Astrocyte of the cerebellum (primary cell): ENCODE data around the gene TWIST2.

Experiments
- DNase-seq: peaks from one replicate; pipeline ENCODE4 v3.0.0-alpha.2; 2011; ENCODE audit warnings: low read depth
- H3K4me3 ChIP-seq: 2 replicates; pipeline ENCODE4 v1.5.1; 2011; ENCODE audit warnings: mild to moderate bottlenecking, low read depth, low read length, moderate library complexity
- CTCF ChIP-seq: IDR thresholded peaks from 2 replicates; pipeline ENCODE4 v1.5.1; 2012; ENCODE audit warnings: low read length, low read depth, moderate library complexity, mild to moderate bottlenecking; ENCODE audit errors: missing control alignments
- in situ Hi-C: cut with HindIII; loops from 2 replicates; pipeline ENCODE4 v1.10.0; 2017; ENCODE audit warnings: low sequenced_read_pairs

TWIST2 gene

GRCh38 chr2:238939074-238939473 lies 91.2 kb downstream of the TWIST2 start:
- no peak for TF ChIP-seq CTCF
- no peak for DNase-seq
- in situ Hi-C loops: no loop called here
- H3K4me3 ChIP-seq: no peak overlapping the region

DNA sequence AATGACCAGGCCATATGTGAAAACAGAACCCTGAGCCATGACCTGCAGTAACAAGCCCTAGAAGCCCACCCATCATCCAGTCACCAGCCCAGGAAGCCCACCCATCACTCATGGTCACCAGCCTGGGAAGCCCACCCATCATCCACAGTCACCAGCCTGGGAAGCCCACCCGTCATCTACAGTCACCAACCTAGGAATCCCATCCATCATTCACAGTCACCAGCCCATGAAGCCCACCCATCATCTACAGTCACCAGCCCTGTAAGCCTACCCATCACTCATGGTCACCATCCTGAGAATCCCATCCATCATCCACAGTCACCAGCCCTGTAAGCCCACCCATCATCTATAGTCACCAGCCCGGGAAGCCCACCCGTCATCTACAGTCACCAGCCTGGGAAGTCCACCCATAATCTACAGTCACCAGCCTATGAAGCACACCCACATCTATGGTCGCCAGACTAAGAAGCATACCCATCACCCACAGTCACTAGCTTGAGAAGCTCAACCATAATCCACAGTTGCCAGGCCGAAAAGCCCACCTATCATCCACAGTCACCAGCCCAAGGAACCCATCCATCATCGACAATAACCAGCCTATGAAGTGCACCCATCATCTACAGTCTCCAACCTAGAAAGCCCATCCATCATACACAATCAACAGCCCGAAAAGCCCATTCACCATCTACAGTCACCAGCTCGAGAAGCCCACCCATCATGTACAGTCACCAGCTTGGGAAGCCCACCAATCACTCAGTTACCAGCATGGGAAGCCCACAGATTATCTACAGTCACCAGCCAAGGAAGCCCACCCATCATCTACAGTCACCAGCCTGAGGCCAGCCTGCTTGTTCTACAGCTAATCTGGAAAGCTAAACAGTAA lies 91.9 kb downstream of the TWIST2 start:
- no peak overlapping the region for H3K4me3 ChIP-seq
- DNase-seq: no peak
- in situ Hi-C loops: no loop called here
- no peak for TF ChIP-seq CTCF

DNA sequence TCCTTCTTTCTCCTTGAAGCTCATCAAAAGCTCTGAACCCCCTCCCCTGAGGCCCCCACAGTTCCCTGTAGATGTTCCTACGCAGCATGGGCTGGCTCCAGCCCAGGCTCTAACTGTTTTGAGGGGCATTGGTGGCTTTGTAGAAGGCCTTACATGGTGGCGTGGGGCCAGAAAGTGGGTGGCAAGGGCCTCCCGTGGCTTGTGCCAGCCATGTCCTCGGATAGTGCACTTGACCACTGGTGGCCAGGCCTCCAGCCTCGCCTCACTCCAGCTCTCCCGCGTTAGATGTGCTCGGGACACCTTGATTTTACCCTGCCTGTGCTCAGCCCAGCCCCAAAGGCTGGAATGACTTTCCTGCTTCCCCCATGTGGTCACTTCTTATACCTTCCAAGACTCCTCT lies 92.9 kb downstream of the TWIST2 start:
- H3K4me3 ChIP-seq: no peak overlapping the region
- no peak for TF ChIP-seq CTCF
- in situ Hi-C loops: no loop called here
- DNase-seq: no peak

GRCh38 chr2:238941262-238941792 lies 93.4 kb downstream of the TWIST2 start:
- no peak overlapping the region for H3K4me3 ChIP-seq
- DNase-seq: no peak
- no peak for TF ChIP-seq CTCF
- in situ Hi-C loops: no loop called here

DNA sequence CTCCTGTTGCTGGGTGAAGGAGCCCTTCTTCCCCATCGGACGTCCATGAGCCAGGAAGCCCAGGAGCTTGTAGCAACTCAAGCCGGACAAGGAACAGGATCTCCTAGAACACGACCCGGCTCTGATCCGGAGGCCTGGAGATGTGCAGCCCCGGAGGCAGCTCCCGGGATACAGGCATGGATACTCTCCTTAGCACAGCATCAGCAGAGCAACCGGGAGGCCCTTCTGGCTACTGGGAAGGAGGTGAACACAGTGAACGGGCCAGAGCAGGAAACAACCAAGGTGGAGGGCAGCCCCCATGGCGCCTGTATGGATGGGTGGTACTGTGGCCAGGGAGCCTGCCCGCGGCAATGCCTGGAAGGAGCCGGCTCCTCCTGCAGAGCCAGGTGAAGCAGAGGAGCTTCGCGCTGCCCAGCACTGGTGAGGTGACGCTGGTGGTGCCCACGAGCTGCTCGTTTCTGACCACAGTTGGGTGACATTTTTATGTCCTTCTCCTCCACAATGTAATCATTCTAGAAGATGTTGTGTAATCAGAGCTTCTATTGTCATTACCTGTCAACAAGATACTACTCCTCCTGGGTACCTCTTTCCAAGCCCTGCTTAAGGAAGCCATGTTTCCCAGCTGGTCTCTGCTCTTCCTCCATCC lies 94.3 kb downstream of the TWIST2 start:
- TF ChIP-seq CTCF: no peak
- in situ Hi-C loops: no loop called here

GRCh38 chr2:238942726-238943300 lies 94.9 kb downstream of the TWIST2 start:
- in situ Hi-C loops: no loop called here
- H3K4me3 ChIP-seq: no peak overlapping the region
- DNase-seq: no peak
- TF ChIP-seq CTCF: no peak

More for the DNA sequence above, 94.3 kb downstream of the TWIST2 start:
- no peak overlapping the region for H3K4me3 ChIP-seq
- DNase-seq: no peak
